Measurements from ENCODE around the gene SLC24A4.

The SLC24A4 gene

DNA sequence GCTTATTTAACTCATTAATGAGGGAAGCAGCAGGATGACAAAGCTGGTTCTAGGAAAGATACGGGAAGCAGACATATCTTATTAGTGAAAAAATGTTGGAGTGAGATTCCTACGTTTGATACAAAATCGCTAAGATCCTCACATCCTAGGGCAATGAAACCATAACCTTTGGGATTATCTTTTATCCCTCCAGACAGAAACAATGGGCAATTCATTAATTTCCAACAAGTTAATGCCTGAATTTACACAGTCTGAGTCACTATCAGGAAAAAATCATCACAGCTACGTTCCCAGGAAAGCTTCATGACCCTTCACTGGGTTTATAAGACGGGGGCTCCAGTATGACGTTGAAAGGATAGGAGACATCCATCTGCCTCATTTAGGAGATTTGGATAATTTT is 45.0 kb downstream of the SLC24A4 start:
- H4K20me1 ChIP-seq (ENCODE audit: control insufficient read depth, insufficient read depth, low read depth, low read length) = no peaks in the 10 kb centered on the region
- no peak overlapping the region for H3K27ac ChIP-seq (ENCODE audit: low read depth, low read length)
- no peaks in the 10 kb centered on the region for H3K4me1 ChIP-seq (ENCODE audit: control insufficient read depth, low read length)
- no peaks in the 10 kb centered on the region for H3K79me2 ChIP-seq (ENCODE audit: control insufficient read depth, low read length)
- no peak for TF ChIP-seq EZH2phosphoT487 (IDR thresholded peaks at IDR 0.05; ENCODE audit: borderline replicate concordance, low read length)
- TF ChIP-seq, protein P1, sequence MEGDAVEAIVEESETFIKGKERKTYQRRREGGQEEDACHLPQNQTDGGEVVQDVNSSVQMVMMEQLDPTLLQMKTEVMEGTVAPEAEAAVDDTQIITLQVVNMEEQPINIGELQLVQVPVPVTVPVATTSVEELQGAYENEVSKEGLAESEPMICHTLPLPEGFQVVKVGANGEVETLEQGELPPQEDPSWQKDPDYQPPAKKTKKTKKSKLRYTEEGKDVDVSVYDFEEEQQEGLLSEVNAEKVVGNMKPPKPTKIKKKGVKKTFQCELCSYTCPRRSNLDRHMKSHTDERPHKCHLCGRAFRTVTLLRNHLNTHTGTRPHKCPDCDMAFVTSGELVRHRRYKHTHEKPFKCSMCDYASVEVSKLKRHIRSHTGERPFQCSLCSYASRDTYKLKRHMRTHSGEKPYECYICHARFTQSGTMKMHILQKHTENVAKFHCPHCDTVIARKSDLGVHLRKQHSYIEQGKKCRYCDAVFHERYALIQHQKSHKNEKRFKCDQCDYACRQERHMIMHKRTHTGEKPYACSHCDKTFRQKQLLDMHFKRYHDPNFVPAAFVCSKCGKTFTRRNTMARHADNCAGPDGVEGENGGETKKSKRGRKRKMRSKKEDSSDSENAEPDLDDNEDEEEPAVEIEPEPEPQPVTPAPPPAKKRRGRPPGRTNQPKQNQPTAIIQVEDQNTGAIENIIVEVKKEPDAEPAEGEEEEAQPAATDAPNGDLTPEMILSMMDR (IDR thresholded peaks at IDR 0.05; ENCODE audit: low read depth, low read length, poor library complexity, severe bottlenecking) = no peak
- H3K9me2 ChIP-seq (replicated peaks; ENCODE audit: control insufficient read depth, low read length) = no peaks in the 10 kb centered on the region
- no peaks in the 10 kb centered on the region for H3K36me3 ChIP-seq (ENCODE audit: control insufficient read depth, low read length)
- H3K4me3 ChIP-seq (ENCODE audit: low read length) = no peak overlapping the region
- H3F3A ChIP-seq (ENCODE audit: control insufficient read depth, insufficient read depth) = no peaks in the 10 kb centered on the region
- H3K9me3 ChIP-seq (ENCODE audit: control insufficient read depth, insufficient read depth, low read length) = no peaks in the 10 kb centered on the region
- no peak overlapping the region for H3K4me2 ChIP-seq (ENCODE audit: low read length)
- H3K27me3 ChIP-seq (ENCODE audit: control insufficient read depth, low read length) = peaks cover 4% of the 10 kb centered on the region; the same call in 1 of the 2 replicates

DNA sequence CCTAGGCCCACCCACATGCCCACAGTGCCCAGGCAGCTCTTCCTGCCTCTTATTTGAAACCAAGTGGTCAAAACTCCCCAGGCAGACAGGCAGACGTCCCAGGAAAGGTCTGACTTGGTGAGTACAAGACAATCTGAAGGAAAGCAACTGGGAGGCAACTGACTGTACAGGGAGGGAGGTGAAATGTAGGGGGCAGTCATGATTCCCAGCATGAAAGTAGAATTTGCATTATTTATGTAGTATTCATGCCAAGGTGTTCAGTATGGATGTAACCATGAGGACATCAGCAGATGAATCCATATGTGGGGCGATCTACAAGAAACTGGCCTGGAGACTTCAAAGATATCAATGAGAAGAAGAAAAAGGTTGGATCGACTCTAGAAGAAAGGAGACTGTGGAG is 46.1 kb downstream of the SLC24A4 start:
- H3K27ac ChIP-seq (ENCODE audit: low read depth, low read length) = no peak overlapping the region
- no peaks in the 10 kb centered on the region for H3K36me3 ChIP-seq (ENCODE audit: control insufficient read depth, low read length)
- H4K20me1 ChIP-seq (ENCODE audit: control insufficient read depth, insufficient read depth, low read depth, low read length) = no peaks in the 10 kb centered on the region
- no peaks in the 10 kb centered on the region for H3K9me2 ChIP-seq (replicated peaks; ENCODE audit: control insufficient read depth, low read length)
- no peak overlapping the region for H3K4me2 ChIP-seq (ENCODE audit: low read length)
- no peaks in the 10 kb centered on the region for H3F3A ChIP-seq (ENCODE audit: control insufficient read depth, insufficient read depth)
- no peak overlapping the region for H3K4me3 ChIP-seq (ENCODE audit: low read length)
- H3K27me3 ChIP-seq (ENCODE audit: control insufficient read depth, low read length) = peaks cover 4% of the 10 kb centered on the region; the same call in 1 of the 2 replicates
- TF ChIP-seq EZH2phosphoT487 (IDR thresholded peaks at IDR 0.05; ENCODE audit: borderline replicate concordance, low read length) = no peak
- TF ChIP-seq, protein P1 (IDR thresholded peaks at IDR 0.05; ENCODE audit: low read depth, low read length, poor library complexity, severe bottlenecking) = no peak
- H3K79me2 ChIP-seq (ENCODE audit: control insufficient read depth, low read length) = no peaks in the 10 kb centered on the region
- H3K4me1 ChIP-seq (ENCODE audit: control insufficient read depth, low read length) = no peaks in the 10 kb centered on the region
- H3K9me3 ChIP-seq (ENCODE audit: control insufficient read depth, insufficient read depth, low read length) = no peaks in the 10 kb centered on the region

DNA sequence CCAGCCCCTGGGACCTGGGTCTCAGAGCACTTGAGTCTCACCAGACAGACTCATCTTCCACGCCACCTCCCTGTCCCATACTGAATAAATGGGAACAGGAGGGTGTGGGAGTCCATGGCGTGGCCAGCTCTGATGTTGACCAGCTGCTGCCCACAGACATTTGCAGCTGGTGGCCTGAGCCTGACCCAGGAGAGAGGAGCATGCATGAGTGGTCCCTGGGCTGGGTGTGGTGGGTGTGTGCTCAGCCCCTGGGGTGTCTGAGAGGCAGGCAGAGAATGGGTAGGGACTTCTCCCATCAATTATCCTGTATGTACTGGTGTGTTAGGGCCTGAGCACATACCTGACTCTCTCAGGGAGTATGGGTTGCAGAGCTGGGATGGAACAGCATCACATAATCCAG is 49.3 kb downstream of the SLC24A4 start:
- Histone ChIP-seq H3K79me2 (ENCODE audit: control insufficient read depth, low read length) (no peaks in the 10 kb centered on the region), H3K4me3 (ENCODE audit: low read length) (no peak overlapping the region), H3K27ac (ENCODE audit: low read depth, low read length) (no peak overlapping the region), H3K36me3 (ENCODE audit: control insufficient read depth, low read length) (no peaks in the 10 kb centered on the region), H3K9me3 (ENCODE audit: control insufficient read depth, insufficient read depth, low read length) (no peaks in the 10 kb centered on the region), H3K27me3 (ENCODE audit: control insufficient read depth, low read length) (peaks cover 4% of the 10 kb centered on the region; the same call in 1 of the 2 replicates), H4K20me1 (ENCODE audit: control insufficient read depth, insufficient read depth, low read depth, low read length) (no peaks in the 10 kb centered on the region), H3K4me1 (ENCODE audit: control insufficient read depth, low read length) (no peaks in the 10 kb centered on the region), H3K4me2 (ENCODE audit: low read length) (no peak overlapping the region), H3F3A (ENCODE audit: control insufficient read depth, insufficient read depth) (no peaks in the 10 kb centered on the region), H3K9me2 (replicated peaks; ENCODE audit: control insufficient read depth, low read length) (no peaks in the 10 kb centered on the region)
- TF ChIP-seq, protein P1 (IDR thresholded peaks at IDR 0.05; ENCODE audit: low read depth, low read length, poor library complexity, severe bottlenecking) = no peak
- TF ChIP-seq EZH2phosphoT487 (IDR thresholded peaks at IDR 0.05; ENCODE audit: borderline replicate concordance, low read length) = no peak
